ENCODE data around the gene TEX30.

TEX30 gene

DNA sequence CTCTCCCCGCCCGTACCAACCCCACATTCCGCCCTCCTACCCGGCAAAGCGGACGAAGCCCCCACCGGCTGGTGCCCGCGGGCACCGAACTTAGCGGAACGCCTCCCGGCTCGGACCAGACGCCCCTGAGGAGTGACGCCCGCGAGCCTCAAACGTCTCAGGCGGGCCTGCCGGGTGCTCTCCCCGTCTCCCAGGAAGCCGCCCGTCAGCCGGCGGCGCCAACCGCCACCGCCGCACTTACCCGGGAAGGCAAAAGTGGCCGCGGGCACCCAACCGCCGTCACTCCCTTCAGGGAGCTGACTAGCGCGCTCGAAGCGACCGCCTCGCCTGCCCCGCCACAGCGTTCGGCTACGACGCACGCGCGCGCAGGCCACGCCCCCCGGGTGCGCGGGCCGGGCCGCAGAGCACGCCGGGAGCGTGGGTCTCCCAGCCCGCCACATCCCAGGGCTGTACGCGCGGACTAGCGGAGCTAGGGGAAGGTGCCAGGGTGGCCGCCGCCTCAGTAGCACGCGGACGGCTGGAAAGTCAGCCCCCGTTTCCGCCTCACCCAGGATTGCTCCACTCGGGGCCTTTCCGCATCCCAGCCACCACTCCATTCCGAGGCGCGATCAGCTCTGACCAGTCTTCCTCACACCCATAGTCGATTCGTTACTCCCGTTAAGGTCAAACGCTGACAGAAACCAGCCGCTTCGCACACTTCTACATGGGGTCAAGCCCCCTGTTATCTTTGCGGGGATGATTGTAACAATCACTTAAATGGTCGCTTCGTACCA is at the start of gene TEX30:
TSS of gene TEX30 (minus strand) at position 346 of the 773 bp plus-strand sequence. CDS start 3,760 bp downstream, outside the sequence.
- Mint-ChIP-seq H3K27ac (peak within 1 kb of the TSS; percentile 96), H3K27me3 (ENCODE audit: low read depth) (no peaks in the 10 kb centered on the region), H3K4me1 (ENCODE audit: low read depth) (peaks cover 55% of the 10 kb centered on the region), H3K4me3 (peak within 1 kb of the TSS; percentile 93), H3K36me3 (ENCODE audit: low read depth) (peaks cover 6% of the 10 kb centered on the region), H3K9me3 (no peaks in the 10 kb centered on the region)

DNA sequence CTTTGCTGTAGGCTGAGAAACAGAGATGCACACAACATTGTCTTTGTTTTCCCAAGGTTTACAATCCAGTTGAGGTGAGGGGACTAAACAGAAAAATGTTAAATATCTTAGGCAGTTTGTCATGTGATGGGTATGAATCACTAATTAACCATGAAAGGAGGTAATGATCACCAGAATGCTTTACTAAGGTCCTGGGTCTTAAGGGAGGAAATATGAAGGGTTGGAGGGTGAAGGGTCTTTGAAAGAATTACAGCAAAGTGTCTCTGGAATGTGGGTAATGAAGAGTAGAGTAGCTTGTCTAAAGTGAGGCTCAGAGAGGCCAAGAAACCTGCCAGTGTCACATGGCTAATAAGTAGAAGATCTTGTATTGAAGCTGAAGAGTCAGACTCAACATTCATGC is 44.3 kb upstream of the TEX30 start:
- peaks cover 42% of the 10 kb centered on the region for H3K36me3 Mint-ChIP-seq (ENCODE audit: low read depth)
- H3K9me3 Mint-ChIP-seq: no peaks in the 10 kb centered on the region
- H3K27ac Mint-ChIP-seq: no peak overlapping the region
- H3K27me3 Mint-ChIP-seq (ENCODE audit: low read depth): no peaks in the 10 kb centered on the region
- peaks cover 9% of the 10 kb centered on the region for H3K4me1 Mint-ChIP-seq (ENCODE audit: low read depth)
- H3K4me3 Mint-ChIP-seq: no peak overlapping the region

DNA sequence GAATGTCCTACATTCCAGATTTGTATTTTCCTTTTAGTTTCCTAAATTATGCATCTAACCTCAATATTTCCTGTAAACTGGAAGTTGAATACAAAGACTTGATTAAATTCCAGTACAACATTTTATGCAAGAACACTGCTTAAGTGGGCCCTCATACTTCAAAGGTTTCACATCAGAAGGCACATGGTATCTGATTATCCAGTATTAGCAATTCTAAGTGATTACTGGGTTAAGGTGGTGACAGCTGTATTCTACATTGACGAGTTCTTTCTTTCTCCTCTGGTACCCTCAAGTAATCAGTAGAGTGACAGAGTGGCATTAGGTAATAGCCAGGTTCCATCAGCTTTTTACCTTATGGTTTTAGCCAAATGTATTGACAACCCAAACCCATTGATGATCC is 43.7 kb upstream of the TEX30 start:
- Mint-ChIP-seq H3K9me3 (no peaks in the 10 kb centered on the region), H3K4me1 (ENCODE audit: low read depth) (peaks cover 9% of the 10 kb centered on the region), H3K4me3 (no peak overlapping the region), H3K27ac (no peak overlapping the region), H3K27me3 (ENCODE audit: low read depth) (no peaks in the 10 kb centered on the region), H3K36me3 (ENCODE audit: low read depth) (peaks cover 41% of the 10 kb centered on the region)

DNA sequence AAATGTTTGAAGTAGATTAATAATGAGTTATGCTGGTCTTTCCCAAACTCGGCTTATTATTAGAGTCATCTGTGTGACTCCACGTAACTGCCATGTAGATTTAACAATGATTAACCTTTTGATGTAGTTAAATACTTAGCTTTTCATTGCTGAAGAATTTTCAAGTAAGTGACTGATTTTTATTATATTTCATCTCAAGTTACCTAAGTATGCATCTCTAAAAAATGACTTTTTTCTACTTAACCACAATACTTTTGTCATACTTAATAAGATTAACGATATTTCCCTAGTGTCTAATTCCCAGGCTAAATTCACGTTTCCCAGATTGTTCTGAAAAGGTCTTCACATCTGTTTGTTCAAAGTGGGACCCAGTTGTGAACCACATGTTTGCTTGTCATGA is 43.1 kb upstream of the TEX30 start:
- no peaks in the 10 kb centered on the region for H3K27me3 Mint-ChIP-seq (ENCODE audit: low read depth)
- no peak overlapping the region for H3K27ac Mint-ChIP-seq
- H3K36me3 Mint-ChIP-seq (ENCODE audit: low read depth): peaks cover 41% of the 10 kb centered on the region
- peaks cover 4% of the 10 kb centered on the region for H3K9me3 Mint-ChIP-seq
- peaks cover 14% of the 10 kb centered on the region for H3K4me1 Mint-ChIP-seq (ENCODE audit: low read depth)
- no peak overlapping the region for H3K4me3 Mint-ChIP-seq

DNA sequence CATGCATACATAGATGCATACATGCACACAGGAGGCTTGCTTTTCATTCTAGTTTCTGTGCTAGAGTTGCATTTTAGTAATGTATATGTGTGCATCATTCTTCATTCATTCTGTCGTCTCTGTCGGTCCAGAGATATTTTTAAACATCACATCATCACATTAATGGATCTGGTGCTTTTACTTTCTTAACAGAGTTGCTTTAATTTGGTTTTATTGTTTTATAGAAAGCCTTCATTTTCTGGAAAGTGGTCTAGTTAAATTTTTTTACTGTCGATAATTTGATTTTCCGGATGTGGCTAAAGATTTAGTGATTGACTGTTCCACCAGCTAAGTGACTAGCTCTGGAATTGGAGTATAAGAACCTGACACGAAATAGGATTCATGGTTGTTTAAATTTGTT is 42.2 kb upstream of the TEX30 start:
- peaks cover 4% of the 10 kb centered on the region for H3K9me3 Mint-ChIP-seq
- H3K27ac Mint-ChIP-seq: no peak overlapping the region
- peaks cover 14% of the 10 kb centered on the region for H3K4me1 Mint-ChIP-seq (ENCODE audit: low read depth)
- H3K27me3 Mint-ChIP-seq (ENCODE audit: low read depth): no peaks in the 10 kb centered on the region
- peaks cover 47% of the 10 kb centered on the region for H3K36me3 Mint-ChIP-seq (ENCODE audit: low read depth)
- no peak overlapping the region for H3K4me3 Mint-ChIP-seq

DNA sequence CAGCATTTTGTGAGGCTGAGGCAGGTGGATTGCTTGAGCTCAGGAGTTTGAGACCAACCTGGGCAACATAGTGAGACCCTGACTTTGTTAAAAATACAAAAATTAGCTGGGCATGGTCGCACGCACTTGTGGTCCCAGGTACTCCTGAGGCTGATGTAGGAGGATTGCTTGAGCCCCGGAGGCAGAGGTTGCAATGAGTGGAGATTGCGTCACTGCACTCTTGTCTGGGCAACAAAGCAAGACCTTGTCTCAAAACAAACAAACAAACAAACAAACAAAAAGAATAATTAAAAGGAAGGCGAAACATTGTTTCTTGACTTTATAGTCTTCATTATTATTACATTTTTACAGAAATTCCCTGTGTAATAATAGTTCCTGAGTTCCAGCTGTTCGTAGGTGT is 41.2 kb upstream of the TEX30 start:
- Mint-ChIP-seq H3K27me3 (ENCODE audit: low read depth) (no peaks in the 10 kb centered on the region), H3K4me3 (no peak overlapping the region), H3K36me3 (ENCODE audit: low read depth) (peaks cover 48% of the 10 kb centered on the region), H3K9me3 (peaks cover 4% of the 10 kb centered on the region), H3K4me1 (ENCODE audit: low read depth) (peaks cover 14% of the 10 kb centered on the region), H3K27ac (no peak overlapping the region)

DNA sequence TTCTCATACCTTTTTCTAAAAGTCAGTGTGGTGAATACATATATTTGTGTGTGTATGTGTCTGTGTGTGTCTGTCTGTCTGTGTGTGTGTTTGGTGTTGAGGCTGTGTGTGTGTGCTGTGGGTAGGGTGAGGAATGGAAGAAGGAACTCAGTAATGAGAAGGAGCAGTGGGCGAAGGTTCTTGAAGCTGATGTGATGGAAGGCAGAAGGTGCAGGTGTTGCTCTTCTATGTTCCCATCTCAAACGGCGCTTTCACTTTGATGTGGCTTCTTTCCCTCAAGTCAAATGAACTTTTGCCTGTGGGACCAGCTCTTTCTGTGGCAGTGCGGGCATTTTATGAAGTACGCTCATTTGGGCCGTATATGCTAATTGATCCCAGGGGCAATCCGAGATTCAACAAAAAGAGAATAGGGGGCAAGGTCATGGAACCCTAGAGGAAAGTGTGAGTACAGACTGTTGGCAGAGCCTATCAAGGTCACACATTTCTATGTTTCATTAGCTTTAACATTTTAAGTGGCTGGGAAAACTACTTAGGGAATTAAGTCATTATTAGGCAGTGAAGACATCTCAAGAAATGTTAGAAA is 40.5 kb upstream of the TEX30 start:
- Mint-ChIP-seq H3K4me1 (ENCODE audit: low read depth) (peaks cover 14% of the 10 kb centered on the region), H3K27me3 (ENCODE audit: low read depth) (no peaks in the 10 kb centered on the region), H3K36me3 (ENCODE audit: low read depth) (peaks cover 44% of the 10 kb centered on the region), H3K4me3 (no peak overlapping the region), H3K9me3 (peaks cover 4% of the 10 kb centered on the region), H3K27ac (peak overlapping the region; percentile 8)

DNA sequence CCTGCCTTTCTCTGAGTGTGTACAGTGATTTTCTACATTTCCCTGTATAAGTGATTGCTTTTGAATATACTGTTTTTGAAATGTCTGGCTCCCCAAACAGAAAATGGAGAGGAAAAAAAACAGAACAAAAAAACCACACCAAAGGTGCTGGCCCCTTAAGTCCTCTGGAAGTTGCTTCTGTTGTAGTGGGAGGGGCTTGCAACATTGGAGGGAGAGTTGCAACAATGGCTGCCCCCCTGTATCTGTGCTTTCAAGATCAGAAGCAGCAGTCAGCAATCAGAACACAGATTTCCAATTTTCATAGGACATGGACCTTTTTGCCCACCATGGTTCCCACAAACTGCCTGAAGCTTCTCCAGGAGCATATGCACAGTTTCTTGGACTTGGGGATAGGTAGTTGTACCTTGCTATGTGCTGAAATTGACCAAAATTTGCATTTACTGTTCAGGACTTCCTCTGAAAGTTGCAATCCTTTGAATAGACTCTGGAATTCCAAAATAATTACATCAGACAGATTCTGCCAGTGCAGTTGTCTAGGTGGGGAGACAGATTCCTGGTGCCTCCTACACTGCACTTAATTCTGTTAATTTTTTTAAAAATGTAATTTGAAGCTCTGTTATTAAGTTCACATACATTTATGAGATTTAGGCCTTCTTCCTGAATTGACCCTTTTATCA is 39.2 kb upstream of the TEX30 start:
- H3K27ac Mint-ChIP-seq: no peak overlapping the region
- H3K36me3 Mint-ChIP-seq (ENCODE audit: low read depth): peaks cover 39% of the 10 kb centered on the region
- H3K27me3 Mint-ChIP-seq (ENCODE audit: low read depth): no peaks in the 10 kb centered on the region
- peaks cover 17% of the 10 kb centered on the region for H3K4me1 Mint-ChIP-seq (ENCODE audit: low read depth)
- peaks cover 4% of the 10 kb centered on the region for H3K9me3 Mint-ChIP-seq
- H3K4me3 Mint-ChIP-seq: no peak overlapping the region

DNA sequence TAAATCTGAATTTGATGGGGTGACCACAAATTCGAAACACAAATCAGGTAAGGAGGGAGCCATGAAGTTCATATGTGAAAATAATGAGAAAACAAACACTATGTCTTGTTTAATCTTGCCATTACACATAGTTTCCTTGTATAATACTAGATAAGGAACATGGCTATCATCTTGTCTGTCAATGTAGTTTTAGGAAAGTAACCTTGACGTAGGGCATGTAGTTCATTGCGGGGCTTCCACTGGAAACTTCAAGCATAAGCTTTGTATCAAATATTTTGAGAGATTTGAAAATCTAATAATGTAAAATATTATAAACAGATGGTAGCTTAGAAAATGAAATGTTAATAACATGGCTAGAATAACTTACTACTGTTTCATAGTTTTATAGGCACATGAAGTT is 34.1 kb upstream of the TEX30 start:
- Mint-ChIP-seq H3K4me3 (no peak overlapping the region), H3K9me3 (peaks cover 4% of the 10 kb centered on the region), H3K4me1 (ENCODE audit: low read depth) (peaks cover 21% of the 10 kb centered on the region), H3K27me3 (ENCODE audit: low read depth) (no peaks in the 10 kb centered on the region), H3K36me3 (ENCODE audit: low read depth) (peaks cover 37% of the 10 kb centered on the region), H3K27ac (no peak overlapping the region)

DNA sequence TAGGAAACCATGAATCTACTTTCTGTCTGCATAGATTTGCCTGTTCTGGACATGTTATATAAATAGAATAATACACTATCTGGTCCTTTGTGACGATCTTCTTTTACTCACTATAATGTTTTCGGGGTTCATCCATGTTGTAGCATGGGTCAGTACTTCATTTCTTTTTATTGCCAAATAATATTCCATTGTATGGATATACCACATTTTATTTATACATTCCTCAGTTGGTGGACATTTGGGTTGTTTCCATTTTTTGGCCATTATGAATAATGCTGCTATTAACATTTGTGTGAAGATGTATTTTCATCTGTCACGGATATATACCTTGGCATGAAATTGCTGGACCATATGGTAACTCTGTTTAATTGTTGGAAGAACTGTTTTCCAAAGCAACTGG is 32.1 kb upstream of the TEX30 start:
- H3K4me1 Mint-ChIP-seq (ENCODE audit: low read depth): peaks cover 29% of the 10 kb centered on the region
- H3K36me3 Mint-ChIP-seq (ENCODE audit: low read depth): peaks cover 22% of the 10 kb centered on the region
- H3K27ac Mint-ChIP-seq: no peak overlapping the region
- no peak overlapping the region for H3K4me3 Mint-ChIP-seq
- no peaks in the 10 kb centered on the region for H3K9me3 Mint-ChIP-seq
- H3K27me3 Mint-ChIP-seq (ENCODE audit: low read depth): no peaks in the 10 kb centered on the region

DNA sequence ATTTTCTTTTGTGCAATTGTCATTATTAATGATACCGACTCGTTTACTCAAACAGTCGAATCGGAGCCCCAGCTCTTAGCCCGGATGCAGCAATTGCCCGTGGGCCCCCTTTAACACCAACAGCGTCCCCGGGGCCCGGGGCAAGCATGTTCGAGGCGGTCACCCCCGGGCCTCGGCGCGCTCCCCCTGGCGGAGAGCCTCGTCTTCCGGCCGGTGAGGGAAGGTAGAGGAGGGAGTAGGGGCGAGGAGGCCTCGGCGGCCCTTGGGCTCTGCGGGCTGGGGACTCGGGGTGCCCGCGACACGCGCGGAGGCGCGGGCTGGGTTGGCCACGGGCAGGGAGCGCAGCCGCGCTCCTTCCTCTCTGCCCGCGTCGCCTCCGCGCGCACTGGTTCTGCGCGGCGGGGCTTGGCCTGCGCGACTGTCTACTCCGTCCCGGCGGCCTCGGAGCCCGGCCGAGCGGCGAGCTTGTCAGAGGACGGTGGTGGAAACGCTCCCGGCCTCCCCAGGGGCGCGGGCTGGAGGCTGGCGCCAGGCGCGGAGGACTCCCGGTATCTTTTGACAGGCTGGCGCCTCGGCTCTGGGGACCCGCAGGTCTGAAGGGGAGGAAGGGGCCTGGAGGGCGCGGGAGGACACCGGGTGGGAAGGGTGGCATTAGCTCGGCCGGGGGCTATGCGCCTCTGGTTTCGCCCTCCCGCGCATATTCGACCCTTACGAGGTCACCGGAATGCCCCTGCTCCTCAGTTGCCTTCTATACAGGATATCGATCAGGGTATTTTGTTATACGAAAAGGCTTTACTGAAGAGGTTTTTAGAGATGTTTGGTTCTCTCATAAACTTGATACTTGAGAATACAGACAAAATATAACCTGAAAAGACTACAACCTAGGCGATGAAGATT is 26.8 kb upstream of the TEX30 start:
- Mint-ChIP-seq H3K4me3 (peak overlapping the region; percentile 89), H3K9me3 (no peaks in the 10 kb centered on the region), H3K27ac (peak overlapping the region; percentile 86), H3K4me1 (ENCODE audit: low read depth) (peaks cover 30% of the 10 kb centered on the region), H3K36me3 (ENCODE audit: low read depth) (peaks cover 7% of the 10 kb centered on the region), H3K27me3 (ENCODE audit: low read depth) (no peaks in the 10 kb centered on the region)

DNA sequence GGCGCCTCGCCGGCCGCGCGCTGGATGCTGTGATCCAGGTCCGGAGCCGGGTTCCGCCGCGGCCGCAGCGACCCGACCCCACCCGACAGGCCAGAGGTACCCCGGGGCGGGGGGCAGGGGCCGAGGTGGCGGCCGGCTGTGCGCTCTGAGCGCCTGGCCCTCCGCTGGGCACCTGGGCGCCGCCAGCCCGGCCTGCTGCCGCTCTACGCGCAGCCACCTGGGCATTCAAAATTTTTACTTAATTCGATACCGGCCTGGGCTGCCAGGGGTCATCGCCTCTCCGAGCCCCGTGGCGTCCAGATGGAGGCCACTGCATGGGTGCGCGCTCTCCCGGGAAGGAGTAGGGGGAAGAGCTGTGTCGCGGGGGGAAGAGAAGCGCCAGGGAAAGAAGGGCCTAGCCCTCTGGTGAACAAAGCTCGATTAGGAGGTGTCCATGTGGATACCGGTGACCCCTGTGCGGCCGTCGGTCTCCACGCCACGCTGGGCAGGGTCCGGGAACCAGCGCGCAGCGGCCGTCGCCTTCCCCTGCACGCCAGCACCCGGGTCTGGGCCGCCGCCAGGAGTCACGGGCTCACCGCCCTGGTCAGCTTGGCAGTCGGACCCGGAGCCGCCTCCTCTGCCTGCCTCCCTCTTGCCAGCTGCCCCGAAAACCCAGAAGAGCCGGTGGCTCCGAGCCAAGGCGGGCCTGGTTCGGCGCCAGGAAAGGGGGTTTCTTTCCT is 26.0 kb upstream of the TEX30 start:
- Mint-ChIP-seq H3K4me3 (peak overlapping the region; percentile 90), H3K9me3 (no peaks in the 10 kb centered on the region), H3K36me3 (ENCODE audit: low read depth) (peaks cover 6% of the 10 kb centered on the region), H3K27me3 (ENCODE audit: low read depth) (no peaks in the 10 kb centered on the region), H3K4me1 (ENCODE audit: low read depth) (peaks cover 27% of the 10 kb centered on the region), H3K27ac (peak overlapping the region; percentile 87)

DNA sequence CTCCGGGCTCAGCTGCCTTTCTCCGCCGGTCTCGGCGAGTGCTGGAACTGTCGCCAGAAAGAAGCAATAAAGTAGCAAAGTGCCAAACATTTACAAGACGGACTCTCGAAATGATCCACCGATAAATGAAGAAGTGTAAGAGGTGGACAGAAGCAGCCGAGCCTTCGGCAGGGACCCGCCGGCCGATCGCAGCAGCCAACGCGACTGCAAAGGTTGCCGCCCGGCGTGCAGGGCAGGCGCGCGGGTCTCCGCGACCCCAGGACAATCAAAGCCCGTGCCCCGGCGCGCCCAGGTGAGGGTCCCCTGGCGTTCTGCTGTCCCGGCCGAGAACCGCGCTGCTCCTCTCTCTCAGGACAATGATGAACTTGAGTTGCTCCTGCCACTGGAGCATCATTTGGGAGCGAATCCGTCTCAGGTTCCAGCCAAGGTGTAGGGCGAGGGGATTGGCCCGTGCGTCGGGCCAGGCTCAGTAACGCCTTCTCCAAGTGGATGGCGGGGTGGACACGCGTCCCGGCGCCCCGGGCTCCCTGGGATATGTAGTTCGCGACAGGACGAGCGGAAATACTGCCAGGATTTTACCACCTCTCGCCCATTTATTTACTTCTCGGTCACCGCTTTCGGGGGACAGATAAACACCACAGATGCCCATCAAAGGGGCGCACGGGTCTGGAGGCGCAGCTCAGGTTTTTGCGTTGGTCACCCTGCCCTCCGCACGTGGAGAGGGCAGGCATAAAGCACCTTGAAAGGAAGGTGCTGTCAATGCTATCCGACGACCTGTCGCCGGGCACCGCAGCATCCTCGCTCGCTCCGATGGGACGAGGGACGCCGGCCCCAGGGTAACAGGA is 25.2 kb upstream of the TEX30 start, which contains the start of the genes BIVM and POGLUT2:
TSS of gene BIVM (plus strand) at position 539 of the 845 bp plus-strand sequence. CDS start 8,149 bp downstream, outside the sequence.
TSS of gene POGLUT2 (minus strand) at position 396 of the 845 bp plus-strand sequence. CDS start at position 90, 306 bp downstream.
- Mint-ChIP-seq H3K27me3 (ENCODE audit: low read depth) (no peaks in the 10 kb centered on the region), H3K4me1 (ENCODE audit: low read depth) (peaks cover 26% of the 10 kb centered on the region), H3K36me3 (ENCODE audit: low read depth) (peaks cover 6% of the 10 kb centered on the region), H3K9me3 (no peaks in the 10 kb centered on the region), H3K4me3 (peak within 1 kb of the TSS; percentile 90), H3K27ac (peak within 1 kb of the TSS; percentile 87)
